Smooth muscle cell of the brain vasculature (primary cell): ENCODE measurements around the gene IARS1.

Experiments used
- DNase-seq: peaks from one replicate; pipeline ENCODE4 v3.0.0-alpha.2; 2012; ENCODE audit warnings: low read depth, low spot score

IARS1 gene

DNA sequence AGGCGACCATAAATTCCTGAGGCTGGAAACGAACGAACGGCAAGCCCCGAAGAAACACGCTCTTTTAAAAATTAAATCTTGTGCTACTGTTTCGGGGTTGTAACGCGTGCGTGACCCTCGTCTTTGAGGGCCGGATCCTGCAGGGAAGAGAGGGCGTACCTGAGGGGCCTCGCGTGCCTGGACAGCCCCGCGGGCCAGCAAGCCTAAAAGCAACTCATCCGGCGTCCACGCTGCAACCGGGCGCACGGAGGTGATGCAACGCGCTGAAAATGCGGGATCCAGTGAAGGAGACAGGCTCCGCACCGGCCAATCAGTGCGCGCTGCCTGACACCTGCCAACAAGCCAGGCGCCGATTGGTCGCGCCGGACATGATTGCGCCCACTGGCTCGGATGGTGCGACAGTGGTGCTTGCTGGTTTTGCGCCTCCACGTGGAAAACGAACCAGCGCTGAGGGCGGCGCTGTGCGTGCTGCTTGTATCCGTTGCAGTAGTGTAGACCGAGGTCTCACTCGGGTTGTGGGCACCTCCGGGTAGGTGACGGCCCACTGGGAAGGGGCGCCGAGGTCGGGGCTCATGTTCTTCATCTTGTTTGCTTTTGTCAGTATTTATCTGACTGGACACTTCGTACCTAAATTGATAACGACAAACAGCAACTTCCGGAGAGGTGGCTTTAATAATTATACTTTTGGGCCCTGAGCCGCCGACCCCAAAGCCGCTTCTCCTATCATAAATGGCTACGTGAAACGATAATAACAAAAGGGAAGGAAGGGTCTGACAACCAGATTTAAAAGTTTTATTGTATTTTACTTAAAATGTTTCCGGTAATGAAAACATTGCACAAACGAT lies at the start of gene IARS1:
IARS1 (minus strand) TSS at position 246 of the 845 bp plus-strand sequence. CDS start 4,278 bp downstream, outside the sequence.
- peak; percentile 95 for DNase-seq

DNA sequence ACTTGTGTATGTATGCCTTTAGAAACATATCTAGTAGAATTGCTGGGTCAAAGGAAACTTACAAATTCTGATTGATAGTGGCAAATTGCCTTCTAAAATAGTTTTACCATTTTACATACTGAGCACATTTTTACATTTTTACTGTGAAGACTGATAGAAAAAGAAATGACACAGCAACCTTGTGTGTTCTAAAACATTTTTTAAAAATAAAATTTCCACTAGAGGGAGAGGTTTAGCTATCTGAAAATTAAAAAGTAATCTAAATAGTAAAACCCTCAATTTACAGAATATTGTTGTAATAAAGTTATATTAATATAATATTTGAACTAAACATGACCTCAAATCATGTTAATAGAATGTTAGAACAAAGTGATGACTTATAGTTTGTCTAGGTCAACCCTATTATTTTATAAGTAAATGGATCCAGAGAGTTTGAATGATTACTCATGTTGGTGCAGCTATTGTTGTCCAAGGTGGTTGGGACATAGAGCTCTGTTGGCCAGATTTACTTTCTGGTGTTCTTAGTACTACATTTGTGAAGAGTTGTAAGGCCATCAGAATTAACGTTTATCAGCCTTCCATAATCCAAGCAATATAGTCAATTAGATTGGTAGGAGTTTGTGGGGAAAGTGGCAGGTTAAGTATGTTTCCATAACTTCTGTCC lies 49.5 kb upstream of the IARS1 start:
- no peak for DNase-seq

DNA sequence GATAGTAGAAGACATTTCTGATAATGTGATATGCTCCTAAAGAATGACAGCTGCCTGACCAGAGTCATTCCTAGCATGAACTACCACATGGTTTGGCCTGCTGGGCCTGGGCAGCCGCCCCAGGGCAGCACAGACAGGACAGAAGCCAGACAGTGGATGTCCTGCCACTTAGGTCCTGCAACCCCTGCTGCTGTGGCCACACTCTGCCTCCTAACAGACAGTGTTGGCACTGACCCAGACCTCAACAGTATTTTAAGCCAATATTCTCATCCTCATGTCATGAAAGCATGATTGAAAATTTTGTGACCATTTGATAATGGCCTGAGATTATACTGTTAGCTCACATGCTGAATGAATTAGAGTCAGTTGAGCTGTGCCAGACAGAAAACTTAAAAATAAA lies 48.1 kb upstream of the IARS1 start:
- DNase-seq, result no peak

DNA sequence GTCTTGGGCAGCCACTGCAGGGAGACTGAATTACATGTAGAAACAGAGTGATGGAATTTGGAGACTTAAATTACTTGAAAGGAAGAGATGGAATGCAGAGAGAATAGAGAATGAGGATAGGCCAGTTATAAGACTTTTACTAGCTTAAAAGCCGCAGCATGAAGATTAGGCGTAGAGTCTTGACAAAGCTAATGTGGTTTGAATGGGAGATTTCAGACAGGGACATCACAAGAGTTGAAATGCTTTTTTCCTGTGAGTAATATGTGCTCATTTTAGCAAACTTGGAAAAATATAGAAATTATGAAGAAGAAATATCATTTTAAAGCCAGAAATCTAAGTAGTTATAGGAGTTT lies 39.8 kb upstream of the IARS1 start:
- no peak for DNase-seq

DNA sequence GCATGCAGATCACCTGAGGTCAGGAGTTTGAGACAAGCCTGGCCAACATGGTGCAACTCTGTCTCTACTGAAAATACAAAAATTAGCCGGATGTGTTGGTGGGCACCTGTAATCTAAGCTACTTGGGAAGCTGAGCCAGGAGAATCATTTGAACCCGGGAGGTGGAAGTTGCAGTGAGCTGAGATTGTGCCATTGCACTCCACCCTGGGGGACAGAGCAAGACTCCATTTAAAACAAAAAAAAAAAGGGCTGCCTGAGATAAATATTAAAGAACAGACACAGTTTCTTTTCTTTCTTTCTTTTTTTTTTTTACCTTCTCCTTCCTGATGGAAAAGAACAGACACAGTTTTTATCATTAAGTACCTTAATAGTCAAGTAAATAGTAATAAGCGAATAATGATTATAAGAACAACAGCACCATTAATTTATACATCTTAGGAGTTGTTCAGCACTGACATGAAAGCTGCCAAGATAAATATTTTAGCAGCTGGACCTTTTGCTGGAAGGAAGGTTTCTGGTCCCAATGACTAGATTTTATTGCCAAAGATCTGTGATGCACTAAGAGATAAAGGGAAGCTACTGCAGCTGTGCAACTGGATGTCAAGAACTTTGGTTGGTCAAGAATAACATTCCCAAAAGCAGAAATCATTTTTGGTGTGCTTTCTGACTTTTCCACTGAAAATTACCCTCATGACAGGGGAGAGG lies 39.2 kb upstream of the IARS1 start:
- no peak for DNase-seq

DNA sequence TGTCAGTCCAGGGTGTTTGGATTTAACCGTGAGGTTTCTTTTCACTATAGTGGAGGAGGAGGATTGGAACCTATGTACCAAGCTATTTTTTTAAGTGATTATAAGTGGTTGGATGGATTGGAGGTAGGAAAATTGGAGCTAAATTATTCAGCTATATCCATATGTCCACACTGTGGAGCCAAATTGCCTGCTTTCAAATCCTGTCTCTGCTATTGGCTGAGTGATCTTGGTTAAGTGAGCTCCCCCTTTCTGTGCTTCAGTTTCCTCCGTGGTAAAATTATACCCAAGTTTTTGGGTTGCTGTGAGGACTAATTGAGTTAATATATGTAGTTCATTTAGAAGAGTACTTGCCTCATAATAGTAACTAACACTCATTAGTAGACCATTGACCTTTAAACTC lies 34.7 kb upstream of the IARS1 start:
- peak; percentile 29 for DNase-seq

DNA sequence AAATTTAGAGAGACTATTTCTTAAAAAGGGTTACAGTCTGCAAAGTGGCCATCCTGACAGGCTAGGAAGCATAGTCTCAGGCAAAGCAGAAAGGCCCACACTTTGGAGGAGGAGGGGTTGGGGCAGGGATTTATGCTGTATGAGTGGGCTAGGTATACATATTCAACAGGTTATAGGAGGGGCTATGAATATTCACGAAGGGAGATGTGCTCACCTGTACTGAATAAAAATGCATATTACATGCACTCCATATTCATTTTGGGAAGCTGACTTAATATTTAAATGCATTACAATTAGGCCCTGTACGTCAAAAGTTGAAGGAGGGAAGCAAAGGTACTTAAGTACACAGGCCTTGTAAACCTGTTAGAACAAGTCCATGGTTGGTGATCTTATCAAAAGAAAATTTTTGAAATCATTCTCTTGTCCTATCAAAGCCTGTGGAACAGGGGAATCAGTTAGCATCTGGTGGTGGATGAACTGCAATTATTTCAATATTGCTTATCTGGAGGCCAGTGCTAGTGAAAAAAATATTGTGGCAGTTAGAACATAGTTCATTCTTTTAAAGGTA lies 33.9 kb upstream of the IARS1 start:
- no peak for DNase-seq

DNA sequence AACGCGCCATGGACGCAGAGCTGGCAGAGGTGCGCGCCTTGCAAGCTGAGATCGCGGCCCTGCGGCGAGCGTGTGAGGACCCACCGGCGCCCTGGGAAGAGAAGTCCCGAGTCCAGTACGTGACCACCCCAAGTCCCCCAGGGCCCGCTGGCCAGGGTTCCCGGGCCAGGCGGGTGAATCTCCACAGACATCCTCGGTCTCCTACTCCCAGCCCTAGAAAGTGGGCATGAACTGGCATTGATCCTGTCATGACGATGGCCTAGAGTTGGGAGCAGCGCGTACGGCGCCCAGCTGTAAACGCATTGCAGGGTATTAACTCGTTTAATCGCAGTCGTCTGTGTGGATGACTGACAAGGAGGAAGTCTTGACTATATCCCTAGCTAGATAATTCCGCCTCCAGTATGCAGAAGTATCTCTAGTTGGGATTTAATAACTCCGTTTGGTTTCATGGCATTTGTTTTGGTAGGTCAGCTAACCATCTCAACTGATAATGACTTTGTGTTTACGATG lies 32.5 kb upstream of the IARS1 start:
- no peak for DNase-seq

DNA sequence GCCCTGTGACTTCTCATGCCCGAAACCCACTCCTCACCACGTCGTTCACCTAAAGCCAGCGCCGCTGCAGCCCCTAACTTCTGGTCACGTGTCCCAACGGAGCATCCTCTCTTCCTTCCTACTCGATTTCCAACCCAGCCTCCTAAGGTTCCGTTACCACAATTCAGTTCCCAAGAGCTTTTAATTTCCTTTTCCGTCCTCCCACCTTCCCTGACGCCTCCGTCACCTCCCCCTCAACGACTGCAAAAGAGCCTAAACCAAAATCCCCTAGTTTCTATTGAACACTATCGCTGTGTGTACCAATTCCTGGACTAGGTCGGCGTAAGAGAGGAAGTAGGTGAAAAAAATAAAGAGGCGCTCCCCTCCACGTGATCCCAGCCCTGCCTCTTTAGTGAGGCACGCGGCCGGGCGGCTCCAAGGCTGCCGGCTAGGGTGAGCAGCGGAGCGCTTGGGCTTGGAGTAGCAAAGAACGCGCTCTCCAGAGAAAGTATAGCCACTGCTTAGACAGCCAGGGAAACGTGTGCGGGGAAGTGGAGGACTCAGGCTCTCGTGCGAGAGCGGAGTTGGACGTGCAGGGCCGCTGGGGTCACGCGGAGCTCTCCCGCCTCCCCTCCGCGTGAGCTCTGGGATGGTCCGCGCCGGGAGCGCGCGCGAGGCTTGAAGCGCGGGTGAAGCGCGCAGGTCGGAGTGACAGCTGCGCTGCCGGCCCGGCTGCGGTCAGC lies 31.9 kb upstream of the IARS1 start, which contains the start of the genes CENPP and NOL8:
CENPP (plus strand) TSS at position 685 of the 722 bp plus-strand sequence.
NOL8 (minus strand) TSS at position 82 of the 722 bp plus-strand sequence. CDS start 1,189 bp downstream, outside the sequence.
- peak; percentile 80 for DNase-seq

DNA sequence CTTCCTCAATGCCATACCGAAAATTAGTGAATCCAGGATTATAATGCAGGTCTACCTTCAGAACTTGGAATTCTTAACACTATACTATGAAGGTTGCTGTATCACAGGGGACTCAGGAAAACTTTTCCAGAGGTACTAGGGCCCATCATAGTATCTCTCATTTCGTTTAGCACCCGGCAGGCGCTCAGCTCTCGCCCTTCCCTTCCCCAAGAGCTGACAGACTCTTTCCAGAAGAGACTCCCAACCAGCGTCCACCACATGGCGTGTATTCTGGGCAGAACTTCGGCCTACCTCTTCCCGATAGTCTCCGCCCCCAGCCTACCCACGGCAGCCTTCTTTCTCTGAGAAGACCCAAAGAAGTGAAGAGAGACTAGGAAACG lies 31.4 kb upstream of the IARS1 start:
- no peak for DNase-seq

DNA sequence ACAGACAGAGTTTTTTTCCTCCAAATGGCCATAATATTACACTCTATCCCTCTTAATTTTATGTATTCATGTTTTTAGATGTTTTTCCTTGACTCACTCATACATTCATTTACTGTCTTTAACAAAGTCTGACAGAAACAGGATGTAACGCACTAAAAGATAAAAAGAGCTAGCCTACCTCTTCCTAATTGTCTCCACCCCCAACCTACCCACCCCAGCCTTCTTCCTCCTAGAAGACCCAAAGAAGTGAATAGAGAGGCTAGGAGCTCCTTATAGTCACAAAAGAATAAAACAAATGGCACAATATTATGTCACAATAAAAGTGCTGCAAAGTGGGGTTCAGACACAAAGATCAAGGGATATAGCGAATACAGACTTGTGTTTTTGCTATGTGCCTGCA lies 30.9 kb upstream of the IARS1 start:
- no peak for DNase-seq

DNA sequence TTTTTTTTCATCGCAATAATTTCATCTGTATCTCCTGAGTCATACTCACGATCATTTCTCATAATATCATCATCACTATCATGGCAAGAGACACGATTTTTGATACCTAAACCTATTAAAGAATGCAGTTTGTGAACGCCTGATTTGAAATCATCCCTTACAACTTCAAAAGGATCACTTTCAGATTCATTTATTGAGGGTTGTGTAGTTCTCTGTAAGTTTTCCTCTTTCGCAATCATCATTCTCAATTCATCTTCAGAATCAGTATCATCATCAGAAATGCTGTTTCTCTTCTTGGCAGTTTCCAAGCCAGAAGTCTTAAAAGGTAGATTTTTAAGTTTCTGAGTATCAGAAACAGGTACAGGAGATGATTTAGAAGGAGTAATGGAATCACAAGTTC lies 22.0 kb upstream of the IARS1 start:
- no peak for DNase-seq

DNA sequence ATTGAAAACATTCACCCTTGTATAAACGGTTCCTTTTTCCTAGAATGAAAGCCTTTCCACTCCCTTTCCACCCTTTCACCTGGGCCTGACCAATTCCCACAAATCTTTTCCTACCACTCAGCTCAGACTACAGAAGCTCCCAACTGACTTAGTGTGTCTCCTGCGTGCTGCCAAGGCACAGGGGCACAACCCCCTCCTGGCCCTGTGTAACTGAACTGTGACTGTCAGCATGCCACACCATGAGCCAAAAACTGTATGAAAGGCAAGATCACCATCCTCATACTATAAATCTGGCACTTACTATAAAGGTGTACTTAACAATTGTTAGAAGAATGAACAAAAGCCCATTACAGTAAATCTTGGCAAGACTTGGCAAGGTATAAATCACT lies 20.1 kb upstream of the IARS1 start:
- DNase-seq, result no peak

DNA sequence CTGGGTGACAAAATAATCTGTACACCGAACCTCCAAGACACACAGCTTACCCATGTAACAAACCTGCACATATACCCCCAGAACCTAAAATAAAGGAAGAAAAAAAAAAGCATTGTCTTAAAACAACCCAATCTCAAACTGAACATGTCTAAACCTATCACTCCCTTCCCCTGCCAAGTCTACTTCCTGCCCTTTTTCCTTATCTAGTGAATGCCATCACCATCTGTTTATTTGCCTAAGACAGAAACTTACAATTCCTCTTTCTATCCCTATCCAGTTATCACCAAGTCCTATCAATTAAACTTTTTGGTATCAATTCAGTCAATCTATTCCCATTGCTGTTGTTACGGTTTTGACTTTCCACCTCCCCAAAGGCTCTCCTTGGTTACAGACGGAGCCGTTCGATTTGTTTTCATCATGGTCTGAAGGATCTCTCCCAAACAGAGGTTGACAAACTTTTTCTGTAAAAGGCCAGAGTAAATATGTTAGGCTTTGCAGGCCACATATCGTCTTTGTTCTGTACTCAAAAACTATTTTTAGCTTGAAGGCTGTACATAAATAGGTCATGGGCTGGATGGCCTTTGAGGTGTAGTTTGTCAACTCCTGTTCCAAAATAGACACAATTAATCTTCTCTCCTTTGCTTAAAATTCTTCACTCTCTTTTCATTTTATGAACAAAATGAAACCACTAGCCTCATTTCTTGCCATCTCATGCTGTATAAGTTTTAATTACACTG lies 19.6 kb upstream of the IARS1 start:
- DNase-seq, result no peak

DNA sequence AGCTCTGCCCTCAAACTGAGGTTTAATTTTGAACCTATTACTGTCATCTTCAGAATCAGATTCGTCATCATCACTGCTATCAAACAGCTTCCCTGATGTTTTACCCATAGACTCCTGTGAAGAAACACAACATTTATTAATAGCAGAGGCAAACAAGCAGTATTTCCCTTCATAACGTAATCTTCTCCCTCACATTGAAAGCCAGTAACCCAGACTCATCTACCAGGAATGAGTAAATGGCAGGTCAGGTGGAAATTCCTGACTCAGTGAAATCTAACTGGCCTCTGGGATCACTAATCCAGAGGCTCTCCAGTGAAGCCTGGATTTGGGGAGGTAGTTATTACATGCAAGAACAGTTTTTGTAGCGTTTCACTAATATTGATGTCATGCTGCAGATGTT lies 17.1 kb upstream of the IARS1 start:
- DNase-seq, result no peak

DNA sequence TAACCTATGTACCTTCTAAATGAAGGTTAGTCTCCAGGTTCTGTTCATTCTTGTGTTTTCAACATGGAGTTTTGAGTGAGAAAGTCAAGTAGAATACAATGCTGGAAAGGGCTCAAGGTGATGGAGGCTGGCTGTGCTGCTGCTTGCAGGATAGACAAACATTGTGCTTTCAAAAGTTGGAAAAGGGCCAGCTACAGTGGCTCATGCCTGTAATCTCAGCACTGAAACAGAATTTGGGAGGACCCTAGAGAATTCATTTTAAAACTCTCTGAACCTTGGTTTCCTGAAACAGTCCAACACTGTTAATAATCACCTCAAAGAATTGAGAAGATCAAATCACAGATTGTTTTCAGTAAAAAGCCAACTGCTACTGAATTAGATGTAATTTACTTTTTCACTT lies 15.4 kb upstream of the IARS1 start:
- no peak for DNase-seq

DNA sequence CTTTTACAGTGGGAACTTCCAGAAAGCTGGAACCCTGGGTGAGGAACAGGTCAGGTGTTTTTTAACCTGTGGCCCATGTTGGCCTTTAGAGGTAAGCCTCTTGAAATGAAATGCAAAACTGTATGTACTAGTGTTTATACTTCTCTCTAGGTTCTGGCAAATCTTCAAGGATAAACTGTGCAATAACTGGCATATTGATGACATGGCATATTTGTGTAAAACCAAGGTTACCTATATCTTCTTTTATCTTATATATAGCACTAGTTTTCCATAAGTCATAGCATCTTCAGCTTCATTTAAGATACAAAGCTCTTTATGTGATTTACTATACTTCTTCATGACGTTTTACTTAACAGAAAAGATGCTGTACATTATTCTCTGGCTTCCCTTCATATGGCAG lies 7.4 kb upstream of the IARS1 start:
- no peak for DNase-seq

DNA sequence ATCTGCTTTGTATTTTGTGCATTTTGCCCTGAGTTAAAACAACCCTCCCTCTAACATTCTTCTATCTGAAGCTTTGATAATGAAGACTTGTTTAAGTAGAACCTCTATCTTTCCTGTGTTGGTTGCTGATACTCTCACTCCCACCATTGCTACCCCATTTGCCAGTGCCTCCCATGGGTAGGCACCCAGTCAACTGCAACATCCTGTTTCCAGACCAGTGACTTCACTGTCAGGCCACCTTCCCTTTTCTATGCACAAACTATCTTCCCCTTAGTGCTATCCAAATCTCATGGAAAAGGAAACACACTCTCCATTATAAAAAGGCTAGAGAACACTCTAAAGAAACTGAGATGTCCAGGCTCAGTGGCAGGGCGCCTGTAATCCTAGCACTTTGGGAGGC lies 5.6 kb upstream of the IARS1 start:
- no peak for DNase-seq

DNA sequence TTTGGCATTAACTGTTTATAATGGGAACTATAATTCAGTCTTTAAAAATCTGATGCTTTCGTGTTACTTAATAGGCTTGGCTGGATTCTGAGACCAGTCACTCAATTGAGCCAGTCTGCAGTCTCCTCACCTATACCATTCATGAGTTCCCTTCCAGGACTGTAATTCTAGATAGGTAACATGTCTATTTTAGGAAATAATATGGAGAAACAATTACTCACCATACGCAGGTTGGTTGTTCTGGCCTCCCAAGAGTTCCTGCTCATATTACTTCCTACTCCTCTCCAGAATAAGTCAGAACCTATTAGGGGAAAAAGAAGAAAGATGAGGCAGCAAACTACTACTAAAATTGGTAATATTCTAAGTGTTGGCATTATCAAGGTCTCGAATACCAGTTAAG lies 4.5 kb upstream of the IARS1 start:
- DNase-seq, result no peak

DNA sequence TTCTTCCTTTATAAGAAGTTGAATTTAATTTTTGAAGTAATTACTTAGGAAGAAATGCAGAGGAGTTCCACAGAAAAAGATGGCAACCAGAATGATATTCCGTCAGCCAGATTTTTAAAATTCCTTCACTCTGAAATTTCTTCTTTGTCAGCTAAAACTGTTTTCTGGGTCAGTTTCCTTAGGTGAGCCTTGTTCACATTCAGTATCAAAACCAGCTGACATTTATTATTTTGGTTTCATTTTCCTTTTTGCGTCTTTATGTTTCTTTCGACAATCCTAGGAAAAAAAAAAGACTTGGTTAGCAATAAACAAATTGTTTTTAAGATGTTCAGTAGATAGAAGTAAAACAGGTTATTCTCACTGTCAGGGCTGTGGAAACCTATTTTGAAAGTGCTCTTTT lies 4.1 kb upstream of the IARS1 start:
- DNase-seq, result no peak

DNA sequence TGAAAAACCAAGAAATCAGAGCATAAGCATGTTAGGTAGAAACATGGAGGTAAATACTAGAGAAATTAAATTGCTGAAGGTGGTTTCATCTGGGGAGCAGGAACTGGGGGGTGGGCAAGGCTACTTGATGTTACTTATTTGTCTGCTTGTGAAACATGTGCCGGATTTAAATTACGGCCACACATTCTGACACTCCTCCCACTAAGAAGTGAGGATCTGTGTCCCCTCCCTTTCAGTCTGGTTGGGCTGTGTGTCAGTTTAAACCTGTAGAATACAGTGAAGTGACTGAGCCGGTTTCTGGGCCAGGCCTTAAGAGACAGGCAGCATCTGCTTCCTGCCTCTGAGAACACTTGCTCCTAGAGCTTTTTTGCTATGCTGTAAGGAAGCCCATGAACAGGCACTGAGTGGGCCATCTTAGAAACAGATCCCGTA lies 2.3 kb upstream of the IARS1 start:
- no peak for DNase-seq
